HG03159 (cell line): ENCODE results near the gene NFIA.

Experiments used
- ATAC-seq: cut with Tn5 transposase; IDR thresholded peaks from one replicate; pipeline ENCODE4 v1.9.1; 2021; ENCODE audit warnings: mild to moderate bottlenecking, moderate library complexity; ENCODE audit not compliant: unreplicated experiment

The NFIA gene

GRCh38 chr1:61501971-61502916, 419.9 kb downstream of the NFIA start:
- ATAC-seq, result no peak

- ATAC-seq, result no peak
These were observed 421.9 kb downstream of the NFIA start for GRCh38 chr1:61504305-61504704.

- ATAC-seq, result no peak
These were observed 422.6 kb downstream of the NFIA start for GRCh38 chr1:61504852-61505390.

GRCh38 chr1:61506236-61506635, 423.9 kb downstream of the NFIA start:
- no peak for ATAC-seq

GRCh38 chr1:61506944-61507500, 424.7 kb downstream of the NFIA start:
- no peak for ATAC-seq
